LHCN-M2 (cell line): Measurements from ENCODE around the gene TRAPPC12. TPM values are rescaled to one million over a fixed set of nuclear protein-coding genes. Genes with fewer than 3 reads are reported as not detected.
"Not testable (repeated sequence)": the region's sequence is repeated elsewhere in the genome, so short reads cannot be mapped to it uniquely, and the experiment has no call there.

Experiments used
- DNase-seq: peaks from one replicate; pipeline ENCODE4 v3.0.0-alpha.2; 2012; ENCODE audit warnings: low read depth
- total RNA-seq: library from RNA; depleted of rRNA; stranded (reverse); fragments of >200 nt; gene quantifications from 2 replicates; pipeline ENCODE4 v1.2.3, GENCODE V29; 2014

The TRAPPC12 gene
- total RNA-seq, 1 experiment from 2014 or later, result 48.6 TPM

DNA sequence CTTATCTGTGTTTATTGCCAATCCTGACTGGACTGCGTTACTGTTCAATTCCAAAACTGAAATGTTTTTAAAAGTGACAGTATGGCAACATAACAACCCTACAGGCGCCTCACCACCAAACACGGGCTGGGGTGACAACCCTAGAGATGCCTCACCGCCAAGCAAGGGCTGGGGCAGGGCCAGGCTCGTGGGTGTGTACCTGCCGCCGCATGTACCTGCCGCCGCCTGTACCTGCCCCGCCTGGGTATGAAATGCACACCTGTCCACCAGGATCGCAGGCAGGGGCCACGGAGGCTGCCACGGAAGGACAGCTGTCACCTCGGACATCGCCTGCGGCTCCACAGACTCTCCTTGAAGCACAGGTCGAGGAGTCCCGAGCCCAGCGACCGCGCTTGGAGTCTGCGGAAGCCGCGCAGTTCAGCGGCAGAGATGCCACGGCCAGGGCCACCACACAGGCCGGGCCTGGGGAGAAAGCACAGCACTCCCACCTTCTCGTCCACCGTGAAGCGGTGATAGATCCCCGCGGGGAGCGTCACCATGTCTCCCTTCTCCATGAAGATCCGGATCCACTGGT lies 120.9 kb downstream of the TRAPPC12 start:
- DNase-seq, result no peak

DNA sequence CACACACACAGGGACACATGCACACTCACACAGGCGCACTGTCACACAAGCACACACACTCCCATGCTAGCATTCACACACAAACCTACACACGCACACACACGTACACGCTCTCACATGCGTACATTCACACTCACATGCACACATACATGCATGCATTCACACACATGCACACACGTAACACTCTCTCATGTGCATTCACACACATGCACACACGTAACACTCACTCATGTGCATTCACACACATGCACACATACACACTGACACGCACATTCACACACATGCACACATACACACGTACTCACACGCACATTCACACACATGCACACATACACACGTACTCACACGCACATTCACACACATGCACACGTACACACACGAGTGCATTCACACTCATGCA lies 123.6 kb downstream of the TRAPPC12 start:
- no peak for DNase-seq

DNA sequence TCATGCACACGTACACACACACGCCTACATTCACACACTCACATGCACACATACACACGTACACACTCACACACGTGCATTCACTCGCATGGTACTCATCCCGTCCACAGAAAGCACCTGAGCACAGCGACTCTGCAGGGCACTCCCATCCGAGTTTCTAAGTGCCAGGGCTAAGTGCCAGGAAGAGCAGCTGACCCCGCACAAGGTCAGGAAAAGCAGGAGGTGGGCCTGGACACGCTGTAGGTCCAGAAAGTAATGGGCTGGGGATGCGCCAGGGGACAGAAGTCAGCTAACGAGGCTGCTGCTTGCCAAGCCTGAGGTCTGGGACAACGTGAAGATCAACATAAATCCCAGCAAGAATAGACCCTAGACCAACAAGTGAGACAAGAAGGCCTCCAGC lies 124.0 kb downstream of the TRAPPC12 start:
- DNase-seq, result no peak

DNA sequence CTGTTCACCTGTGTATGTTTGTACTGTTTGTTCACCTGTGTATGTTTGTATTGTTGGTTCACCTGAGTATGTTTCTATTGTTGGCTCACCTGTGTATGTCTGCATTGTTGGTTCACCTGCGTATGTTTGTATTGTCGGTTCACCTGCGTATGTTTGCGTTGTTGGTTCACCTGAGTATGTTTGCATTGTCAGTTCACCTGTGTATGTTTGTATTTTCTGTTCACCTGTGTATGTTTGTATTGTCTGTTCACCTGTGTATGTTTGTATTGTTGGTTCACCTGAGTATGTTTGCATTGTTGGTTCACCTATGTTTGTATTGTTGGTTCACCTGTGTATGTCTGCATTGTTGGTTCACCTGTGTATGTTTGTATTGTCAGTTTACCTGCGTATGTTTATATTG lies 125.2 kb downstream of the TRAPPC12 start:
- no peak for DNase-seq

DNA sequence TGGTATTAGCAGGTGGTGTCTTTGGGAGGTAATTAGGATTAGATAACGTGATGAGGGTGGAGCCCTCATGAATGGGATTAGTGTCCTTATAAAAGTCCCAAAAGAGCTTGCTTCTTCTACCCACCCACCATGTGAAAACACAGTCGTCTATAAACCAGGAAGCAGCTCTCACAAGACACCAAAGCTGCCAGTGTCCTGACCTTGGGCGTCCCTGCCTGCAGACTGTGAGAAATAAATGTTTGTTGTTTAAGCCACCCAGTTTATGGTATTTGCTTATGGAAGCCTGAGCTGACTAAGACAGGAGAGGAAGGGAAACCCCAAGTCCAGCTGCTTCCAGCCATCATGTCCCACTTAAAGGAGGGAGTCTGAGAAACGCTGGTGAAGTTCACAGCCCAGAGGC lies 126.3 kb downstream of the TRAPPC12 start:
- DNase-seq, result peak; percentile 94

DNA sequence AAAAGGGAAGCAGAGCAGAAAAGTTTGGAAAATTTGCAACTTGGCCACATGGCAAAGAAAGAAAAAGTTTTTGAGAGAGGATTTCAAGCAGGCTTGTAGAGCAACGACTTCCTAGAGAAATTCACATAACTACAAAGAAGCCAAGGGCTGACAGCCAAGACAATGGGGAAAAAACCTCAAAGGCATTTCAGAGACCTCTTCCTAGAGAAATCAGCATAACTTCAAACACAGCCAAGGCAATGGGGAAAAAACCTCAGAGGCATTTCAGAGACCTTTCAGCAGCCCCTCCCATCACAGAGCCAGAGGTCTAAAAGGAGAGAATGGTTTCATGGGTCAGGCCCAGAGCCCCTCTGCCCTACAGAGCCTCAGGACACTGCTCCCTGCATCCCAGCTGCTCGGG lies 132.6 kb downstream of the TRAPPC12 start:
- no peak for DNase-seq

DNA sequence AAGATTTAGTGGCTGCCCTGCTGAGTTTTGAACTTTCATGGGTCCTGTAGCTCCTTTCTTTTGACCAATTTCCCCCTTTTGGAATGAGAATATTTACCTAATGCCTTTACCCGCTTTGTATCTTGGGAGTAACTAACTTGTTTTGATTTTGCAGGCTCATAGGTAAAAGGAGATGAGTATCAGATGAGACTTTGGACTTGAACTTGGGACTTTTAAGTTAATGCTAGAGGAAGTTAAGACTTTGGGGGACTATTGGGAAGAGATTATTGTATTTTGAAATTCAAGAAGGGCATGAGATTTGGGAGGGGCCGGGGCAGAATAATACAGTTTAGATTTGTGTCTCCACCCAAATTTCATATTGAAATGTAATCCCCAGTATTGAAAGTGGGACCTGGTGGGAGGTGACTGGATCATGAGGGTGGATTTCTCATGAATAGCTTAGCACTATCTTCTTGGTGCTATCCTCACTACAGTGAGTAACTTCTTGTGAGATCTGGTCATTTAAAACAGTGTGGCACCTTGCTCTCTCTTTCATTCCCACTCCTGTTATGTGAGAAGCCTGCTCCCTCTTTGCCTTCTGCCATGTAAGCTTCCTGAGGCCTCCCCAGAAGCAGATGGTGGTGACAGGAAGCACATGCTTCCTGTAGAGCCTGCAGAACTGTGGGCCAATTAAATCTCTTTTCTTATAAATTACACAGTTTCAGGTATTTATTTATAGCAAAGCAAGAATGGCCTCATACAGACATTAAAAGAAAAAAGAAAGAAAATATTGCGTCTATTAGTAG lies 133.7 kb downstream of the TRAPPC12 start:
- DNase-seq, result no peak

DNA sequence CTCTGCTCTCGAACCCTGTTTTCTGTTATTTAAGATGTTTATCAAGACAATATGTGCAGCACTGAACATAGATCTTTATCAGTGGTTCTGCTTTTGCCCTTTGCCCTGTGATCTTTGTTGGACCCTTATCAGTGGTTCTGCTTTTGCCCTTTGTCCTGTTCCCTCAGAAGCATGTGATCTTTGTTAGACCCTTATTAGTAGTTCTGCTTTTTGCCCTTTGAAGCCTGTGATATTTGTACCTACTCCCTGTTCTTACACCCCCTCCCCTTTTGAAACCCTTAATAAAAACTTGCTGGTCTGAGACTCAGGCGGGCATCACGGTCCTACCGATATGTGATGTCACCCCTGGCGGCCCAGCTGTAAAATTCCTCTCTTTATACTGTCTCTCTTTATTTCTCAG lies 135.9 kb downstream of the TRAPPC12 start:
- not testable (repeated sequence) for DNase-seq

DNA sequence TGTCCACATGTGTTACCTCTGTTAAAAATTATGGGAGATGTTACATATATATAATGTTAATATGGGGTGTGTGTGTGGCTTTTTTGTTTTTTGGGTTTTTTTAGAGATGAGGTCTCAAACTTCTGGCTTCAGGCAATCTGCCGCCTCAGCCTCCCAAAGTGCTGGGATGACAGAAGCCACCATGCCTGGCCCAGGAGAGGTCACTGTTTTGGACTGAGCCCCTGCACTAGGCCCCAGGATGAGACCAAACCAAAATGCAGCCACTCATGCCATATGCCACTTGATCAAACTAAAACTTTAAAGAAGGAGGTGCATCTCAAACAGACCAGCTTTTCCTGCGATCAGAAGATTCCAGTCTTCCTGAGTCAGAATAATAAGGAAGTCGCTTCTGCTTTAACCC lies 137.3 kb downstream of the TRAPPC12 start:
- no peak for DNase-seq

DNA sequence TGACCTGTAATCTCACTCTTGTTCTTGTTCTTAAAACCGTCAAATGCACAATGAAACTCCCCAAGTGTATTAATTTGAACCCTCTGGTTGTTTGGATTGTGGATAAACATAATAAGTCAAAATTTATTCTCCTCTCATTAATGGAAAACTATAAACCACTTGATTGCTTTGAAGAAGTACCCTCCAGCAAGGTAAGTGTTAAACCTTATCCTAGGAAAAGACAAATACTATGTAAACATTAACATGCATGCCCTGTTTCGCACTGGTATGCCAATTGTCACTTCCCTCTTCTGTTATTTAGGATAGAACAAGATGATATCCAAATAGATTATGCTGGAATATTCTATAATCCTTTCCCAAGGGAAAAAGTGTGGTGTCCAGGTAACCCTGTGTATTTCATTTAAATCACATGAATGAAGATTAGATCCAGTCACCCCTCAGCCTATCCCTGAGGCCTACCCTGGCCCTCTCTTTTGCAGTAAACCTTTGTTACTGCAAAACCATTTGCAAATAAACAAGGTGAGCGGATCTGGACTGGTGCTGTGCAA lies 138.5 kb downstream of the TRAPPC12 start:
- DNase-seq, result no peak

DNA sequence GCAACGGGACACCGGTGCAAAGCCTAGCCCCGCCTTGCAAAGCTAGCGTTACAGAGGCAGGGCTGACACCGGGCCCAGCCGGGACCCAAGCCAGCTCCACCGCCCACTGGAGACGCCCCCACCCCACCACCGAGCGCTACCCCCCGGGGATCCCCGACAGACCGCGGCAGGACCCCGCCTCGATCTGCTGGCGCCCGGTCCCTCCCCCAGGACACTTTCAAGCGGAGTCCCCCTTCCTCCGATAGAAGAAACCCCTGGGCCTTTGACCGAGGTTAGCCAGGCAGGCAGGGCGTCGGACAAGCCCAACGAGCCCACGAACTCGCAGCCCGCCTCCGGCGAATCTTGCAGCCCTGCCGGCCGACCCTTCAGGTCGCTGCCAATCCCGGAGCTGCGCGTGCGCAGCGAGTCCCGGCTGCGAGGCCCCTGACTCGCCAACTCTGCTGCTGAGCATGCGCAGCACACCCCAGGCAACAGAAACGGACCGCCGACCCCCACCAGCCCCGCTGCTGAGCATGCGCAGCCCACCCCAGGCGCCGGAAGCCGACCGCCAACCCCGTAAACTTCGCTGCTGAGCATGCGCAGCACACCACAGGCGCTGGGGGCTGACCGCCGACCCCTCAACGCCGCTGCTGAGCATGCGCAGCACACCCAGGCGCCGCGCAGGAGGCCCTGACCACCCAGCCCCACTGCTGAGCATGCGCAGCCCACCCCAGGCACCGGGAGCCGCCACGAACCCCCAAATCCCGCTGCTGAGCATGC lies 139.2 kb downstream of the TRAPPC12 start:
- peak; percentile 95 for DNase-seq

DNA sequence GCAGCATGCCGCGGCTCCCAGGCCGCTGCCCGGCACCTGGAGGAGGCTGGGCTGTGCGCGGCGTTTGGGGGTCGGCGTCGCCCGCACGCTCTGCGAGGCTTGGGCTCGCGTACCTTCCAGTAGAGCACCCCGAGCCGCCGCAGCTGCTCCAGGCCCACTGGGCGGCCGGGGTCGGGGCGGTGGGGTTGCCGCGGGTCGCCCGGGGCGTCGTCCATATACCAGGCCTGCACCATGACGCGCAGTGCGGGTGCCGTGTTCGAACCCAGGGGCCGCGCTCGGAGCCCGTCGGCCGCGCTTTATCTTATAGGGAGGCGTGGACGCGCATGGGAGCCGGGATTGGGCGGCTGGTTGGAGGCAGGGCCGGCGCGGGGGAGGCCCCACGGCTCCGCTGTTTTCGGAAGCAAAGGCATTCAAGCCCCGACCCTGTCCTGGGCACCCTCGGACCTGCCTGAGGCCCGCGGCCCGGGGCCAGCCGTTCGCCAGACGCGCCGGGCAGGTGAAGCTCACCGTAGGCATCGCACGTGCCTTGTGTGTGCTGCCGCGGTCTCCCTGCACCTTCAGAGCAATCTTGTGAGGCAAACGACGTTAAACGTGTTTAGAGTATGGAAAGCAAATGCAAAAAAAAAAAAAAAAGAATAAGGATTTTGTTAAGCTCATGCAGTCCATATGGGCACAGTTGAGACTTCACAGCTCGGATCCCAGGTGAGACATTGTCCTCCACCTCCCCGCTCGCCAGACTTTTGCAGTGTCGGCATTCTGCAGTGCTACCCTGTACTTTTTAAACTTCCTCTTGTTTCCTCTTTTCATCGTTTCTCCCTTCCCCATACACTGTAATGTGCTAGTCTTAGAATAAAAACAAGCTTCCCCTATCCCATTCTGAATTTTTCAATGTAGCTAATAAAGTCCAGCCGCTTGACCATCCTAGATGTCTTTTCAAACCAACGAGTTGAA lies 140.0 kb downstream of the TRAPPC12 start, which contains the start of gene ADI1:
Gene ADI1 (minus strand): TSS at position 277 of the 951 bp plus-strand sequence. CDS start 44 bp downstream, at position 233.
- DNase-seq, result peak; percentile 77

DNA sequence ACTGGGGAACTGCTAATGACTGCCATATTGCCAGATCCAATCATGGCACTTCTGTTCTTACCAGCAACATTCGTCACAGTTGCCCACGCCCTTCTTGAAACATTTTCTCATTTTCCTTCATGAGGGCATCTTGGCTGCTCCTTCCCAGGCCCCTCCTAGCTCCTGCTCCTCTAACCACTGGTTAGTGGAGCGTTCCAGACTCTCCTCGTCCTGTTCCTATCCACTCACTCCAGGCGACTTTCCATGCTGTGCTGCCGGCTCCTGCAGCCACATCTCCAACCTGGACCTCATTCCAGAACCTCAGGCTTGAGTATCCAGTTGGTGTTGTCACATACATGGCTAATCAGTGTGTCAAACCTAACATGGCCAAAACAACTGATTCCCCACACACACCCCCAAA lies 141.1 kb downstream of the TRAPPC12 start:
- DNase-seq, result no peak

DNA sequence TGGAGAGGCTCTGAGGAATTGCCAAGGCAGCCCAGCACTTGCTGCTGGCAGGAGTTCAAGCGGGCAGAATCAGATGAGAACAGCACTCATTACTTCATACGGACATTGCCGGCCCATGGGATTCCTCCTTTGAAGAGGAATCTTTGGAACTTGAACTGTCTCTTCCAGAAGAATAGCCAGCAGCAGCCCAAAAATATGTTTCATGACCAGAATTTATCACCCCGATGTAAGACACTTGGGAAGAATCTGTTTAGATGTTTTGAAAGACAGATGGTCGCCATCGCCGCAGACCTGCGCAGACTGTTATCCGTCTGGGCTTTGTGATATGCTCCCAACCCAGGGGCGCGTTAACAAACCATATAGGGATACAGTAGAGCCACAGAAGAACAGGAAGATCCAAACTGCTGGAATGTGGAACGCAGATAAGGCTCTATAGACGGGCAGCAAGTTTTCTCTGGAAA lies 143.5 kb downstream of the TRAPPC12 start:
- DNase-seq, result no peak

DNA sequence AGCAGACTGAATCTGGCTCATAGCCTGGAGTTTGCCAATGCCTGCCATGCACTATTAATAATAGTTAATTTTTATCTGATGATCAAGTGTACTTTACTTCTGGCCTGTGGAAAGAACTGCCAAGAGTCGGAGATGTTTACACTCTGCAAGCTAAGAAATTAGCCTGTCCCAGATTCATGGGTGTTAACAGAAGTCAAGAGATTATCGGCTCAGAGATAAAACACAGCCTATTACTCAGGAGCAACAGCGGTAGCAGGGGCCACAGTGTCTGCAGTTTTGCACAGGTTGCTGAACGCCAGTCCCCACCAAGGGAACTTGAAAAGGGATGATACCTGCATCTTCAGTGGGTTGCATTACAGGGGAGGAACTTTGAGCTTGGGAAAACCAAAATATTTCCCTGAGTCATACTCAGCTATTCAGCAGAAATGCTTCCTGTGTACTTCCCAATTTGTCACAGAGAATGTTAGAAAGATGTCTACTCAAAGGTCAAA lies 144.1 kb downstream of the TRAPPC12 start:
- DNase-seq, result no peak

DNA sequence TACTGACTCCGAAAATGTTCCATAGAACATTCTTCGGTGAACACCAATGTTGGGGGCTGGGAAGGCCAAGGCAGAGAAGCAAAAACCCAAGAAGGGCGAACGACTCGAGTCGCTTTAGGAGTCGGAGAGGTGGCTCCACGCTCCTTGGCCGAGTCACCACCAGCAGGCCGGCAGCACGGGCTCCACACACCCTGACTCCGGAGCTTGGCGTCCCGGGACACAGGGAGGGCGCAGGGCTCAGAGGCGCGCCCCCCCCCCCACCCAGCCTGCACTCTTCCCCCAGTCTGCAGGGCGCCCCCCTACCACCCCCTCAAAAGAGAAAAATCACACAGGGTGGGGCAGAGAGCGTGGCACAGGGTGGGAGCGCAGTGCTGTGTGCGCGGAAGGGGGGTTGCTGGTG lies 147.4 kb downstream of the TRAPPC12 start:
- DNase-seq, result no peak

DNA sequence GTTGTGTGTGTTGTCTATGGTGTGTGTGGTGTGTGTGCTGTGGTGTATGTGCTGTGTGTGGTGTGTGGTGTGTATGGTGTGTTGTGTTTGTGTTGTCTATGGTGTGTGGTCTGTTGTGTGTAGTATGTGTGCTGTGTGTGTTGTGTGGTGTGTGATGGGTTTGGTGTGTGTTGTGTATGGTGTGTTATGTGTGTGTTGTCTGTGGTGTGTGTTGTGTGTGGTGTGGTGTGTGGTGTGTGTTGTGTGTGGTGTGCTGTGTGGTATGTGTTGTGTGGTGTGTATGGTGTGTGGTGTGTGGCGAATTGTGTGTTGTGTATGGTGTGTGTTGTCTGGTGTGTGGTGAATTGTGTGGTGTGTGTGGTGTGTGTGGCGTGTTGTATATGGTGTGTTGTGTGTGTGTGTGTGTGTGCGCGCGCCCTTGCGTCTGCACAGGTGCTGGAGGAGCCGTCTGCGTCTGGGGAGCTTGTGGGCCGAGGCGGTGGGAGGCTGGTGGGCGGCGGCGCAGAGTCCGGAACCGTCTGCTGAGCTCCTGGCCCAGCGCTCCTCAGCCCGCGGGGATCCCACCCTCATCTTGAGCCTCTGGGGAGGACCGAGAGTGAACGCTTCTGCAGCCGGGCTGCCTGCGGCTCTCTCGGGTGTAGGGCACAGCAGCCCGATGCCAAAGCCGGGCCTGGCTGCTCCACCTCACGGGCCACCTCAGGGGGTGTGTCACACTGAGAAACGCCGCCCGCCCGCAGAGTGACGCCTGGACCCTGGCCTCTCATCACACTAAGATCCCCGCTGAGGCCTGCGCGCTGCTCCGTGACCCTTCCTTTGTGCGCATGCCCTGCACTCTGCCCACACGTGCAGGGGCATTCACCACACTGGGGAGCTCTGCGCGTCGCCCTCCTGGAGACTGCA lies 148.6 kb downstream of the TRAPPC12 start:
- DNase-seq, result no peak
